Measurements from ENCODE around the gene TTLL10. TPM values are rescaled to one million over a fixed set of nuclear protein-coding genes. Genes with fewer than 3 reads are reported as not detected.

Gene TTLL10
- total RNA-seq, 1 donor from 2014 or later: not detected

- FAIRE-seq: no peak
- no peak overlapping the region for H3K27ac ChIP-seq (ENCODE audit: low read depth, low read length)
- H3K27me3 Mint-ChIP-seq (ENCODE audit: low read depth, unreplicated experiment): no peaks in the 10 kb centered on the region
- H3K9me3 Mint-ChIP-seq (ENCODE audit: unreplicated experiment): no peaks in the 10 kb centered on the region
- H3K27me3 ChIP-seq (ENCODE audit: insufficient read depth, low read length): no peaks in the 10 kb centered on the region
- H3K4me3 Mint-ChIP-seq (ENCODE audit: unreplicated experiment): no peak overlapping the region
- peaks cover 14% of the 10 kb centered on the region for H3K36me3 Mint-ChIP-seq (ENCODE audit: low read depth, unreplicated experiment)
- no peaks in the 10 kb centered on the region for H3K4me1 ChIP-seq (ENCODE audit: insufficient read depth, low read length)
- no peak overlapping the region for H3K9ac ChIP-seq (ENCODE audit: low read length)
- TF ChIP-seq, protein P1, sequence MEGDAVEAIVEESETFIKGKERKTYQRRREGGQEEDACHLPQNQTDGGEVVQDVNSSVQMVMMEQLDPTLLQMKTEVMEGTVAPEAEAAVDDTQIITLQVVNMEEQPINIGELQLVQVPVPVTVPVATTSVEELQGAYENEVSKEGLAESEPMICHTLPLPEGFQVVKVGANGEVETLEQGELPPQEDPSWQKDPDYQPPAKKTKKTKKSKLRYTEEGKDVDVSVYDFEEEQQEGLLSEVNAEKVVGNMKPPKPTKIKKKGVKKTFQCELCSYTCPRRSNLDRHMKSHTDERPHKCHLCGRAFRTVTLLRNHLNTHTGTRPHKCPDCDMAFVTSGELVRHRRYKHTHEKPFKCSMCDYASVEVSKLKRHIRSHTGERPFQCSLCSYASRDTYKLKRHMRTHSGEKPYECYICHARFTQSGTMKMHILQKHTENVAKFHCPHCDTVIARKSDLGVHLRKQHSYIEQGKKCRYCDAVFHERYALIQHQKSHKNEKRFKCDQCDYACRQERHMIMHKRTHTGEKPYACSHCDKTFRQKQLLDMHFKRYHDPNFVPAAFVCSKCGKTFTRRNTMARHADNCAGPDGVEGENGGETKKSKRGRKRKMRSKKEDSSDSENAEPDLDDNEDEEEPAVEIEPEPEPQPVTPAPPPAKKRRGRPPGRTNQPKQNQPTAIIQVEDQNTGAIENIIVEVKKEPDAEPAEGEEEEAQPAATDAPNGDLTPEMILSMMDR (IDR thresholded peaks at IDR 0.05; ENCODE audit: insufficient read depth, low read depth, low read length): no peak
- TF ChIP-seq EZH2 (IDR thresholded peaks at IDR 0.05; ENCODE audit: insufficient read depth, low read length): no peak
- H3K27ac Mint-ChIP-seq (ENCODE audit: unreplicated experiment): no peak overlapping the region
- no peak overlapping the region for H2AFZ ChIP-seq (ENCODE audit: low read depth, low read length)
- H3K4me3 ChIP-seq (ENCODE audit: insufficient read depth, low read depth, low read length): no peak overlapping the region
- peaks cover 2% of the 10 kb centered on the region for H3K4me1 Mint-ChIP-seq (ENCODE audit: low read depth, unreplicated experiment)
- H3K4me2 ChIP-seq (ENCODE audit: low read length): no peak overlapping the region
- peaks cover 9% of the 10 kb centered on the region for H3K79me2 ChIP-seq (ENCODE audit: insufficient read depth, low read length)
- H4K20me1 ChIP-seq (ENCODE audit: insufficient read depth, low read length): peaks cover 32% of the 10 kb centered on the region
- peaks cover 6% of the 10 kb centered on the region for H3K36me3 ChIP-seq (ENCODE audit: insufficient read depth, low read length)
- H3K9me3 ChIP-seq (ENCODE audit: insufficient read depth, low read depth, low read length): no peaks in the 10 kb centered on the region
- DNase-seq (ENCODE audit: low read depth): no peak
Observed at GRCh38 chr1:1218524-1219200, 45.0 kb downstream of the TTLL10 start.

- Histone ChIP-seq H3K36me3 (ENCODE audit: insufficient read depth, low read length) (peaks cover 6% of the 10 kb centered on the region), H3K4me2 (ENCODE audit: low read length) (no peak overlapping the region), H3K4me1 (ENCODE audit: insufficient read depth, low read length) (no peaks in the 10 kb centered on the region), H3K27me3 (ENCODE audit: insufficient read depth, low read length) (no peaks in the 10 kb centered on the region), H3K79me2 (ENCODE audit: insufficient read depth, low read length) (peaks cover 15% of the 10 kb centered on the region), H3K4me3 (ENCODE audit: insufficient read depth, low read depth, low read length) (no peak overlapping the region), H3K9me3 (ENCODE audit: insufficient read depth, low read depth, low read length) (no peaks in the 10 kb centered on the region), H3K27ac (ENCODE audit: low read depth, low read length) (no peak overlapping the region), H2AFZ (ENCODE audit: low read depth, low read length) (no peak overlapping the region), H3K9ac (ENCODE audit: low read length) (no peak overlapping the region), H4K20me1 (ENCODE audit: insufficient read depth, low read length) (peaks cover 37% of the 10 kb centered on the region)
- FAIRE-seq (no peak), DNase-seq (ENCODE audit: low read depth) (no peak)
- Mint-ChIP-seq H3K27ac (ENCODE audit: unreplicated experiment) (no peak overlapping the region), H3K36me3 (ENCODE audit: low read depth, unreplicated experiment) (peaks cover 14% of the 10 kb centered on the region), H3K9me3 (ENCODE audit: unreplicated experiment) (no peaks in the 10 kb centered on the region), H3K4me3 (ENCODE audit: unreplicated experiment) (no peak overlapping the region), H3K27me3 (ENCODE audit: low read depth, unreplicated experiment) (no peaks in the 10 kb centered on the region), H3K4me1 (ENCODE audit: low read depth, unreplicated experiment) (peaks cover 2% of the 10 kb centered on the region)
- no peak for TF ChIP-seq EZH2 (IDR thresholded peaks at IDR 0.05; ENCODE audit: insufficient read depth, low read length)
- TF ChIP-seq, protein P1 (IDR thresholded peaks at IDR 0.05; ENCODE audit: insufficient read depth, low read depth, low read length): no peak
Observed at GRCh38 chr1:1219341-1219740, 45.7 kb downstream of the TTLL10 start.

- H2AFZ ChIP-seq (ENCODE audit: low read depth, low read length): no peak overlapping the region
- Mint-ChIP-seq H3K36me3 (ENCODE audit: low read depth, unreplicated experiment) (peaks cover 14% of the 10 kb centered on the region), H3K9me3 (ENCODE audit: unreplicated experiment) (no peaks in the 10 kb centered on the region), H3K27ac (ENCODE audit: unreplicated experiment) (no peak overlapping the region), H3K4me1 (ENCODE audit: low read depth, unreplicated experiment) (no peaks in the 10 kb centered on the region), H3K4me3 (ENCODE audit: unreplicated experiment) (no peak overlapping the region), H3K27me3 (ENCODE audit: low read depth, unreplicated experiment) (no peaks in the 10 kb centered on the region)
- H3K9me3 ChIP-seq (ENCODE audit: insufficient read depth, low read depth, low read length): no peaks in the 10 kb centered on the region
- H3K4me3 ChIP-seq (ENCODE audit: insufficient read depth, low read depth, low read length): no peak overlapping the region
- no peaks in the 10 kb centered on the region for H3K27me3 ChIP-seq (ENCODE audit: insufficient read depth, low read length)
- no peaks in the 10 kb centered on the region for H3K4me1 ChIP-seq (ENCODE audit: insufficient read depth, low read length)
- H4K20me1 ChIP-seq (ENCODE audit: insufficient read depth, low read length): peaks cover 45% of the 10 kb centered on the region
- H3K36me3 ChIP-seq (ENCODE audit: insufficient read depth, low read length): peaks cover 6% of the 10 kb centered on the region
- no peak overlapping the region for H3K27ac ChIP-seq (ENCODE audit: low read depth, low read length)
- peaks cover 23% of the 10 kb centered on the region for H3K79me2 ChIP-seq (ENCODE audit: insufficient read depth, low read length)
- TF ChIP-seq, protein P1 (IDR thresholded peaks at IDR 0.05; ENCODE audit: insufficient read depth, low read depth, low read length): no peak
- no peak for TF ChIP-seq EZH2 (IDR thresholded peaks at IDR 0.05; ENCODE audit: insufficient read depth, low read length)
- FAIRE-seq: no peak
- H3K9ac ChIP-seq (ENCODE audit: low read length): no peak overlapping the region
- no peak overlapping the region for H3K4me2 ChIP-seq (ENCODE audit: low read length)
- no peak for DNase-seq (ENCODE audit: low read depth)
Observed at GRCh38 chr1:1220197-1220596, 46.5 kb downstream of the TTLL10 start.

Data from astrocyte (in vitro differentiated cells and primary cell).